H1 (cell line): ENCODE results near the gene NBAS. TPM values are rescaled to one million over a fixed set of nuclear protein-coding genes. Genes with fewer than 3 reads are reported as not detected.

Source experiments
- ASH2L ChIP-seq: fragments of 200-600, 300-600 bp; sonication (generic); IDR thresholded peaks from one replicate; pipeline ENCODE4 v1.7.1; 2017; ENCODE audit warnings: low read length
- CEBPB ChIP-seq: IDR thresholded peaks from 2 replicates; pipeline ENCODE4 v1.6.1; 2012; ENCODE audit warnings: low read depth, low read length
- CHD1 ChIP-seq: IDR thresholded peaks from 2 replicates; pipeline ENCODE4 v1.6.1; 2012; ENCODE audit warnings: low read depth, low read length, improper control_type of control experiment
- CHD7 ChIP-seq: fragments of 300-600 bp; sonication (generic); IDR thresholded peaks from 2 replicates; pipeline ENCODE4 v1.7.1; 2012; ENCODE audit warnings: low read length, moderate library complexity, mild to moderate bottlenecking, inconsistent platforms; ENCODE audit not compliant: insufficient replicate concordance
- CREB1 ChIP-seq: IDR thresholded peaks from 2 replicates; pipeline ENCODE4 v1.6.1; 2012; ENCODE audit warnings: inconsistent platforms
- JUN ChIP-seq: IDR thresholded peaks from 2 replicates; pipeline ENCODE4 v1.6.1; 2011; ENCODE audit warnings: low read depth, mild to moderate bottlenecking, improper control_type of control experiment, low read length
- JUND ChIP-seq: IDR thresholded peaks from 2 replicates; pipeline ENCODE4 v1.6.1; 2011; ENCODE audit warnings: mild to moderate bottlenecking, improper control_type of control experiment, low read length
- MAFK ChIP-seq: IDR thresholded peaks from 2 replicates; pipeline ENCODE4 v1.6.1; 2012; ENCODE audit warnings: low read depth, mild to moderate bottlenecking, improper control_type of control experiment, low read length
- NRF1 ChIP-seq: IDR thresholded peaks from 2 replicates; pipeline ENCODE4 v1.6.1; 2011; ENCODE audit warnings: mild to moderate bottlenecking, low read depth, low read length, improper control_type of control experiment
- POLR2A ChIP-seq, 2 experiments: IDR thresholded peaks; 1 replicate in 1 of 2; 2 replicates in 1 of 2; pipeline ENCODE4 v1.6.1; 2011; ENCODE audit warnings: low read depth in 2 of 2, low read length in 2 of 2, mild to moderate bottlenecking in 2 of 2; ENCODE audit errors: control extremely low read depth in 1 of 2
- RFX5 ChIP-seq: IDR thresholded peaks from 2 replicates; pipeline ENCODE4 v1.6.1; 2011; ENCODE audit warnings: low read depth, low read length, improper control_type of control experiment, borderline replicate concordance
- SIRT6 ChIP-seq: IDR thresholded peaks from one replicate; pipeline ENCODE4 v1.7.1; 2012; ENCODE audit warnings: low read length, inconsistent platforms
- SP1 ChIP-seq: IDR thresholded peaks from 2 replicates; pipeline ENCODE4 v1.6.1; 2011; ENCODE audit warnings: low read depth, low read length
- TAF1 ChIP-seq: IDR thresholded peaks from 2 replicates; pipeline ENCODE4 v1.6.1; 2011; ENCODE audit warnings: mild to moderate bottlenecking, low read depth, low read length
- TAF7 ChIP-seq: optimal IDR thresholded peaks from 2 replicates; pipeline ENCODE3; 2011; ENCODE audit warnings: low read depth, mild to moderate bottlenecking, inconsistent platforms, low read length, moderate library complexity, borderline replicate concordance
- polyA plus RNA-seq, 7 experiments: library from polyadenylated mRNA; depleted of rRNA in 3 of 7; stranded (reverse) in 5 of 7; unstranded in 2 of 7; fragments of >200 nt in 5 of 7; fragments of 200-250 nt in 2 of 7; gene quantifications; 1 replicate in 5 of 7; 2 replicates in 1 of 7; 4 replicates in 1 of 7; pipeline versions ENCODE4 v1.2.1 to v1.2.3, GENCODE V29; 2011 to 2013; ENCODE audit warnings: missing spikeins in 2 of 7, mixed read lengths in 2 of 7
- total RNA-seq: library from RNA; stranded (reverse); fragmentation: NEBNext Ultra II Directional; extraction: Animal tissue kit (Norgen Biotek cat#: 25700); gene quantifications from 2 replicates; pipeline ENCODE4 v1.2.1, GENCODE V29; 2021

The NBAS gene
- total and polyA plus RNA-seq, 2 of the 8 experiments (the other 6 are each of a cell fraction or from before 2014, with no cell fraction given), result 19.6 to 34.8 TPM

GRCh38 chr2:15367205-15367604 is 193.9 kb downstream of the NBAS start (continued):
- TF ChIP-seq CHD7 (no peak), JUN (no peak), NRF1 (no peak), MAFK (no peak), ASH2L (no peak), SIRT6 (no peak), CREB1 (no peak), TAF7 (no peak), TAF1 (no peak), RFX5 (no peak), POLR2A (IDR thresholded peaks at IDR 0.05; ENCODE audit: control extremely low read depth in 1 of 2, low read depth in 2 of 2, low read length in 2 of 2) (no peak), CEBPB (no peak), CHD1 (no peak), SP1 (no peak), JUND (no peak)
